Esophagus (tissue), 2 donors: Measurements from ENCODE around the gene BLNK. TPM values are rescaled to one million over a fixed set of nuclear protein-coding genes. Genes with fewer than 3 reads are reported as not detected.

ENCODE experiments used
- H3K27ac ChIP-seq, 2 donors: one replicate each; pipeline ENCODE4 v1.5.1; 2013; ENCODE audit warnings: low read depth in 2 of 2, mild to moderate bottlenecking in 2 of 2, inconsistent platforms in 1 of 2, low read length in 1 of 2, moderate library complexity in 1 of 2
- H3K27me3 ChIP-seq, 2 donors: one replicate each; pipeline ENCODE4 v1.6.1; 2013; ENCODE audit warnings: low read length in 2 of 2, control low read depth in 1 of 2, mild to moderate bottlenecking in 1 of 2; ENCODE audit not compliant: insufficient read depth in 2 of 2, control insufficient read depth in 1 of 2
- H3K36me3 ChIP-seq, 2 donors: one replicate each; pipeline ENCODE4 v1.6.1; 2013; ENCODE audit warnings: low read length in 1 of 2; ENCODE audit not compliant: control insufficient read depth in 2 of 2, insufficient read depth in 2 of 2
- H3K4me1 ChIP-seq, 2 donors: one replicate each; pipeline ENCODE4 v1.6.1; 2013; ENCODE audit warnings: low read length in 1 of 2; ENCODE audit not compliant: control insufficient read depth in 2 of 2, insufficient read depth in 2 of 2
- H3K4me3 ChIP-seq, 2 donors: one replicate each; pipeline ENCODE4 v1.5.1; 2013; ENCODE audit warnings: low read length in 2 of 2, mild to moderate bottlenecking in 2 of 2, low read depth in 1 of 2, moderate library complexity in 1 of 2
- H3K9me3 ChIP-seq, 2 donors: one replicate each; pipeline ENCODE4 v1.6.1; 2013; ENCODE audit warnings: mild to moderate bottlenecking in 2 of 2, low read depth in 1 of 2, low read length in 1 of 2, moderate library complexity in 1 of 2; ENCODE audit not compliant: control insufficient read depth in 2 of 2, insufficient read depth in 1 of 2
- WGBS, 2 donors: extraction: QIAGEN DNeasy Blood & Tissue Kit; methylation state at CpG; one replicate each; pipeline ENCODE4 v1.1.7; 2013; 5-methylcytosine and 5-hydroxymethylcytosine counted together
- polyA plus RNA-seq, 2 donors: library from polyadenylated mRNA; stranded (reverse); fragments of 200-250 nt; gene quantifications; one replicate each; pipeline ENCODE4 v1.2.3, GENCODE V29; 2013
- donor health status: healthy with polysubstance abuse.
- donor health status: Bipolar disorder and iron deficiency.

BLNK gene
- polyA plus RNA-seq, 2 donors, result 46.8 to 51.1 TPM

- WGBS, 2 donors, result 88 to 91% methylated on average over 3 of the region's 3 CpGs
- no peaks in the 10 kb centered on the region for H3K27me3 ChIP-seq
- H3K4me3 ChIP-seq, result no peak overlapping the region
- H3K4me1 ChIP-seq, result peaks cover 0 to 2% of the 10 kb centered on the region in 2 donors
- no peaks in the 10 kb centered on the region for H3K36me3 ChIP-seq
- H3K27ac ChIP-seq, result no peak overlapping the region
- no peaks in the 10 kb centered on the region for H3K9me3 ChIP-seq
These were observed 33.6 kb upstream of the BLNK start for GRCh38 chr10:96305019-96305418.

GRCh38 chr10:96304230-96304629 lies 32.9 kb upstream of the BLNK start, which contains the start of gene DNTT:
TSS of gene DNTT (plus strand) at chr10:96304434. CDS start at chr10:96304498, 64 bp downstream.
- Histone ChIP-seq H3K27me3 (no peaks in the 10 kb centered on the region), H3K9me3 (no peaks in the 10 kb centered on the region), H3K4me1 (no peaks in the 10 kb centered on the region), H3K36me3 (no peaks in the 10 kb centered on the region), H3K27ac (no peak within 1 kb of the TSS), H3K4me3 (no peak within 1 kb of the TSS)
- WGBS, 2 donors, result 83% methylated on average over 8 of the region's 8 CpGs

- 54 to 73% methylated on average over 1 of the region's 1 CpG for WGBS, 2 donors
- Histone ChIP-seq H3K36me3 (no peaks in the 10 kb centered on the region), H3K27me3 (no peaks in the 10 kb centered on the region), H3K27ac (no peak overlapping the region), H3K4me3 (no peak overlapping the region), H3K4me1 (no peaks in the 10 kb centered on the region), H3K9me3 (no peaks in the 10 kb centered on the region)
These were observed 30.2 kb upstream of the BLNK start for GRCh38 chr10:96301616-96302015.

- no peaks in the 10 kb centered on the region for H3K36me3 ChIP-seq
- H3K4me1 ChIP-seq, result no peaks in the 10 kb centered on the region
- H3K27ac ChIP-seq, result no peak overlapping the region
- H3K27me3 ChIP-seq, result no peaks in the 10 kb centered on the region
- no peaks in the 10 kb centered on the region for H3K9me3 ChIP-seq
- WGBS, 2 donors, result 12 to 22% methylated on average over 5 of the region's 5 CpGs
- no peak overlapping the region for H3K4me3 ChIP-seq
These were observed 28.0 kb upstream of the BLNK start for GRCh38 chr10:96299383-96299782.

- Histone ChIP-seq H3K27ac (no peak overlapping the region), H3K4me1 (no peaks in the 10 kb centered on the region), H3K27me3 (no peaks in the 10 kb centered on the region), H3K9me3 (no peaks in the 10 kb centered on the region), H3K4me3 (no peak overlapping the region), H3K36me3 (no peaks in the 10 kb centered on the region)
- 87 to 91% methylated on average over 3 of the region's 3 CpGs for whole genome bisulfite sequencing, 2 donors
These were observed 27.0 kb upstream of the BLNK start for GRCh38 chr10:96298362-96298761.

- 96 to 98% methylated on average over 2 of the region's 2 CpGs for WGBS, 2 donors
These were observed 26.1 kb upstream of the BLNK start for GRCh38 chr10:96297486-96297885.

GRCh38 chr10:96295475-96295874 lies 24.1 kb upstream of the BLNK start:
- Histone ChIP-seq H3K4me1 (no peaks in the 10 kb centered on the region), H3K9me3 (no peaks in the 10 kb centered on the region), H3K27ac (no peak overlapping the region), H3K36me3 (no peaks in the 10 kb centered on the region), H3K4me3 (no peak overlapping the region), H3K27me3 (no peaks in the 10 kb centered on the region)
- WGBS, 2 donors, result 13 to 29% methylated on average over 4 of the region's 4 CpGs

More at GRCh38 chr10:96297486-96297885, 26.1 kb upstream of the BLNK start:
- H3K27me3 ChIP-seq, result no peaks in the 10 kb centered on the region
- no peak overlapping the region for H3K27ac ChIP-seq
- H3K4me1 ChIP-seq, result no peaks in the 10 kb centered on the region
- no peak overlapping the region for H3K4me3 ChIP-seq
- no peaks in the 10 kb centered on the region for H3K36me3 ChIP-seq
- H3K9me3 ChIP-seq, result no peaks in the 10 kb centered on the region

GRCh38 chr10:96292971-96293920 lies 21.9 kb upstream of the BLNK start:
- Histone ChIP-seq H3K36me3 (no peaks in the 10 kb centered on the region), H3K4me1 (no peaks in the 10 kb centered on the region), H3K27ac (no peak overlapping the region), H3K9me3 (no peaks in the 10 kb centered on the region), H3K4me3 (no peak overlapping the region), H3K27me3 (no peaks in the 10 kb centered on the region)
- WGBS, 2 donors, result 33 to 41% methylated on average over 7 of the region's 7 CpGs

GRCh38 chr10:96290368-96291133 lies 19.2 kb upstream of the BLNK start:
- H3K27me3 ChIP-seq, result no peaks in the 10 kb centered on the region
- H3K4me3 ChIP-seq, result no peak overlapping the region
- WGBS, 2 donors, result 82 to 88% methylated on average over 4 of the region's 4 CpGs
- H3K4me1 ChIP-seq, result peaks cover 0 to 2% of the 10 kb centered on the region in 2 donors
- H3K9me3 ChIP-seq, result no peaks in the 10 kb centered on the region
- H3K27ac ChIP-seq, result no peak overlapping the region
- H3K36me3 ChIP-seq, result no peaks in the 10 kb centered on the region
